Measurements from ENCODE around the gene TMEM184C.

The TMEM184C gene

GRCh38 chr4:147605499-147605898 is 11.7 kb upstream of the TMEM184C start:
- no peak for DNase-seq

- no peak for DNase-seq
Observed at GRCh38 chr4:147607471-147607870, 9.7 kb upstream of the TMEM184C start.

- DNase-seq, result no peak
Observed at GRCh38 chr4:147610686-147611085, 6.5 kb upstream of the TMEM184C start.

GRCh38 chr4:147616849-147617172 is 386 bp upstream of the TMEM184C start:
- DNase-seq, result no peak

DNA sequence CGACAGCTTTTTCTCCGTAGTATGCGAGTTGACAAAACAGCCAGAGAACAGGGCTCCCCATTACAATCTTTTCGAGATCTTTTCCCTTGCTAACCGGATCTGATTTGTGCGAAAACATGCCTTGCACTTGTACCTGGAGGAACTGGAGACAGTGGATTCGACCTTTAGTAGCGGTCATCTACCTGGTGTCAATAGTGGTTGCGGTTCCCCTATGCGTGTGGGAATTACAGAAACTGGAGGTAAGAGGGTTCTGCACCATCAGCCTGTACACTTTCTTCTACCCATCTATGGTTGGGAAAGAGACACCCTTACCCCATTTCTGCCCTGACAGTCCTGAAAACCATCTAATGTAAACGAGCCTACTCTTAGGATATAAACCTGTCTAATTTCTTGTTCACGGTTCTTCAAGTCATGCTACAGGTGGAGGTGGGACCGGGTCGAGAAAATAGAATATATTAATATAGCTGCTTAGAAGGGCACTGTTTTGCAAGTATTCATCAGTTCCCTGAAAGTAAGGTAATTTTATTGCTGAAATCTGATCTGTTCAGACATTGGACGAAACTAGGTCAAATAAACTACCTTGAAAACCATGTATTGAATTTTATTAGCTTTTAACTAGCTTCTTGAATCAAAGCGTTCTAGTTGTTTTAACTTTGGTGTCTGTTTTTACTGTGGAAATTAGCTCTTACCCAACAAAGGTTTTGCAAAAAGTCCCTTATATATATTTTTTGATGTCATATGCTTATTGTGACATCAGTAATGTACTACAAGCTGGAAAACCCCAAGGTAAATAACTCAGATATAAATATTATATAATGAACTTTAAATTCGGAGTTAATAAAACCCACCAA is 869 bp downstream of the TMEM184C start:
- no peak for DNase-seq

DNA sequence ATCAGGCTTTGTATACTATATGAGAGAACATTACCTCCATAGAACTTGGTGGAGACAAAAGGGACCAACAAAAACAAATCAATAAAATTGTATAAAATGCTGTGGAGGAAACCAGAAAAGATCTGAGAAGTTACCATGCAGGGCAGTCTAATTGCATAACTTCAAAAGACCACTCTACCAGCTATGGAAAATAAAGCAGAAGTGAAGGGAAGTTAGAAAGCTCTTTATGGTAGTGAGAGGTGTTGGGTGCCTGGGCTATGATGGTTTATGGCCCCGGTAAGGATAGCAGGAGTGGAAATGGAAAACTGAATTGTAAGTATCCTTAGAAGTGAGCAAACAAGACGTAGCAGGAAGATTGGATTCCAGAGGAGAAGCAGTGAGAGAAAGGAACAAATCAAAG is 3.1 kb downstream of the TMEM184C start:
- no peak for DNase-seq

GRCh38 chr4:147625733-147626132 is 8.5 kb downstream of the TMEM184C start:
- DNase-seq, result no peak

- no peak for DNase-seq
Observed at GRCh38 chr4:147626903-147627302, 9.7 kb downstream of the TMEM184C start.

DNA sequence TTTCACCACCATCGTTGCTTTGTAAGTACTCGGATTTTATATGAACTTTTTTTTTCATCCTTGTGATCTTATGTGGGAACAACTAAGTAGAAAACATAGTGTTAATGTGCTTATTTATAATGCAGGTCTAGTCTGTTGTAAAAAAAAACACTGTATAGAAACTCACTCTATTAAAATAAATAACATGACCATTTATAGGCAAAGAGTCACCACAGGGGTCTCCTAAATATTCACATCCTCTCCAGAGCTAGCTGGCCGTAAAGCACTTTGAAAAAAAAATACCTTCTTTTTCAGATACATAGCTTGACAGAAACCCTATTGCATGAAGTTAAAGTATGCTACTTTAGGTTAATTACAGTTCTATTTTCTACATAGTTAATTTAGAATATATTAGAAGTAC is 11.2 kb downstream of the TMEM184C start:
- no peak for DNase-seq

- DNase-seq, result no peak
Observed at GRCh38 chr4:147629783-147630730, 12.9 kb downstream of the TMEM184C start.

GRCh38 chr4:147633113-147633512 is 15.9 kb downstream of the TMEM184C start:
- no peak for DNase-seq

DNA sequence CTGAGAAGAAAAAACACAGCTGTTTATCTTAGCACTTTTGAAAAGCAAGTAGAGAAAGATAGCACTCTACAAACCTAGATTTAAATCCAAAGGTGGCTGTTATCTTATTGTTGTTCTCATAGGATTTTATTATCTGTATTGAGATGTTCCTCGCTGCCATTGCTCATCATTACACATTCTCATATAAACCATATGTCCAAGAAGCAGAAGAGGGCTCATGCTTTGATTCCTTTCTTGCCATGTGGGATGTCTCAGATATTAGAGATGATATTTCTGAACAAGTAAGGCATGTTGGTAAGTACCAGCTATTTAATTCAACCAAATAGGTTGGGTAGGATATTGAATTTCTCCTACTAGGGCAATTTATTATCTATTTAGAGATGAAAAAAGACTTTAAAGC is 16.4 kb downstream of the TMEM184C start:
- no peak for DNase-seq

GRCh38 chr4:147635348-147635747 is 18.2 kb downstream of the TMEM184C start:
- DNase-seq, result no peak

GRCh38 chr4:147638365-147638764 is 21.2 kb downstream of the TMEM184C start:
- DNase-seq, result no peak

DNA sequence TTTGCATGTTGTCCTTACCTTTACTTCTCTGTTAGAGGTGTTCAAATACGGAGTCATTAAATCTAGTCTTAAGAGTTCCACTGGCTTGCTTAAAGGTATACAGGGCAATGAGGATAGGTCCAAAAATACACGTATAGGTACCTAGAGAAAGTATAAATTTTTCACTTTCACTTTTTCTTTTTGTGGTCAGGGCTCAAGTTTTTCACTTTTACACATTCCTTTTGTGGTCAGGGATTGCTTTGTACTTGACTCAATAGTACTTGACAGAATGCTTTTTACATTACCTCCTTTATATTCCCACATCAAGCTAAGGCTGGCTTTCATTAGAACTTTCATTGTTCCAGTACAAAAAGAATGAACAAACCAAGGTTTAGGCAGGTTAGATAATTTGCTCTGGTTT is 21.7 kb downstream of the TMEM184C start:
- no peak for DNase-seq

DNA sequence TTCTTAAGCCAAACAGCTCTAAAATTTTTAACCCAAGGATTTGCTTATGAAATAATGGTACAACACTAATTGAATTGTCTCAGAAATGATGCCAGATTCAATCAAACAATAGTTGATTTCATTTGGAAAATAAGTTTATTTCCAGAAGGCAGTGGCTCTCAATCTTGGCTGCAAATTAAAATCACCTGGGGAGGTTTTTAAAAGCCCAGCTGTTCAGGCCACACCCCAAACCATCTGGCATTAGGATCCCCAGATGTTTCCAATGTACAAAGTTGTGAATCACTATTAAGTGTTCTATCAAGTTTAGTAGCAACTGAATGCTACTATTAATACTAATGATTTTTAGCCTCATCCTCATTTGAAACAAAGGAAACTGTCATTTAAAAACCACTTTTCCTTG is 22.2 kb downstream of the TMEM184C start:
- DNase-seq, result no peak

DNA sequence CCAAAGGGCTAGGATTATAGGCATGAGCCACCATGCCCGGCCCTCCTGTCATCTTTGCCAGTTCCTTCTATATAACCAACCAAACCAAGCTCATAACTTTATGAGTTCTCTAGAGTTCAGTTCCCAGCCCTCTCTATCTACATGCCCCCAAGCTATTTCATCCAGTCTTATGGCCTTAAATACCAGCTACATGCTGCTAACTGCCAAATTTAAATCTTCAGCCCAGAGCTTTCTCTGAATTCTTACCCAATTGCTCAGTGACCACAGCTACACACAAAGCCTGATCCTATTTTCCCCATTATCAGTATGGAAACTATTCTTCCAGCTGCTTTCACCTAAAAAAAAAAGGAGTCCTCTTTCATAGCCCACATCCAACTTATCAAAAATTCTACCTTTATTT is 23.1 kb downstream of the TMEM184C start:
- no peak for DNase-seq

- DNase-seq, result no peak
Observed at GRCh38 chr4:147643616-147644015, 26.4 kb downstream of the TMEM184C start.

DNA sequence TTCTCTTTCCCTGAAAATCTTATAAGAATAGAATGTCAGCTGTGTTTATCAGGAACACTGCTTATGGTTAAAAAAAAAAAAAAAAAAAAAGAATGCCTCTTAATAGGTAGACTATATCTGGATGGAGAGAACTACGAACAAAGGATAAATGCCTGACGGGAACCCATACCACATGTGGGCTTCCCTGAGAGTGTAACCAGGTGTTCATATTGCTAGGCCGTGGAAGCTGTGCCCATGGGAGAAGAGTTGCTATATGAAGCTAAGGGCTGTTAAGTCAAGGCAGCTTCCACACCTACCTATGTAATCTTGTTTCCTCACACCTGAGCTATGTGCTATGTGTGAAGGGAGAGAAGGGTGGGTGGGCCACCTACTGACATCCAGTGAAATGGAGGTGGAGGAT is 27.3 kb downstream of the TMEM184C start:
- no peak for DNase-seq

DNA sequence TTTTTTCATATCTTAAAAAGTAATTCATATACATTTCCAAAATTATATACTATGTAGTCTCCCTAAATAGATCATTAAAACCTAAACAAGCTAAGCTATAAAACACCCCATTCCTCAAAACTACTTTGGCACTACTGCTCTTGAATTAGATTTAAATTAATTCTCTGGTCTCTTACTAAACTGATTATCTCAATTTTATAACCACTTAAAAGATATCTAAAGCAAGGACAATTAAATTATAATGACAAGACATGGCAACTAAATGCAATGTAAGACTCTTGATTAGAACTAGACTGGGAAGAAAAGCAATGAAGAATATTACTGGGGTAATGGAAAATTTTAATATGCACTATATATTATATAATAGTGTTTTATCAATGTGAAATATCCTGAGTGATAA is 27.9 kb downstream of the TMEM184C start:
- DNase-seq, result no peak

GRCh38 chr4:147648656-147649055 is 31.5 kb downstream of the TMEM184C start:
- DNase-seq, result no peak

DNA sequence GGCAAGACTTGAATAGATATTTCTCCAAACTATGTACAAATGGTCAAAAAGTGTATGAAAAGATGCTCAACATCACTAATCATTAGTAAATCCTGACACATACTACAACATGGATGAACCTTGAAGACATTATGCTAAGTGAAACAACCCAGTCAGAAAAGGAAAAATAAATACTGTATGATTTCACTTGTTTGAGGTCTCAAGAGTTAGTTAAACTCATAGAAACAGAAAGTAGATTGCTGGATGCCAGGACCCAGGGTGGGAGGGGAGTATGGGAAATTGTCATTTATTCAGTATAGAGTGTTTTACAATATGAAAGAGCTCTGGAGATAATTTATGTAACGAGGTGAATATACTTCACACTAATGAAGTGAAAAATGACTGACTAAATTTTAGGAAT is 34.4 kb downstream of the TMEM184C start:
- DNase-seq, result no peak

DNA sequence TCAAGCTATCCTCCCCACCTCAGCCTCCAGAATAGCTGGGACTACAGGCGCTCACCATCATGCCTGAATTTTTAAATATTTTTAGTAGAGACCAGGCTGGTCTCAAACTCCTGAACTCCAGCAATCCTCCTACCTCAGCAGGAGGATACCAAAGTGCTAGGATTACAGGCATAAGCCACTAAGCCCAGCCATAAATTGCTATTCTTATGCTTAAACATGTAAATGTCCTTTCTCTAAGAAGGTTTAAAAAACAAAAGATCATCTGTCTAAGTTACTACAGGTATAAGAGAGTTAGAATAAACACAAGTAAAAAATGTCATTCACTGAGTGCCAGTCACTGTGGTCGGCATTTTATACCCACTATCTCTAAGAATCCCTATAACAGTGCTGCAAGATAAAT is 38.4 kb downstream of the TMEM184C start:
- DNase-seq, result no peak

- DNase-seq, result no peak
Observed at GRCh38 chr4:147658501-147658900, 41.3 kb downstream of the TMEM184C start.

All from NCI-H1436 (cell line).